Measurements from ENCODE around the gene MT1X.
"Not testable (repeated sequence)": the region's sequence is repeated elsewhere in the genome, so short reads cannot be mapped to it uniquely, and the experiment has no call there.

The MT1X gene

GRCh38 chr16:56673921-56674320 is 8.3 kb upstream of the MT1X start:
- no peak for DNase-seq (ENCODE audit: low spot score)
- Histone ChIP-seq H3K4me3 (no peak overlapping the region), H3K27ac (no peak overlapping the region)
- TF ChIP-seq CTCF (IDR thresholded peaks at IDR 0.05) = peak; percentile 47

- not testable (repeated sequence) for H3K4me3 ChIP-seq; H3K27ac ChIP-seq; DNase-seq (ENCODE audit: low spot score)
Observed at GRCh38 chr16:56674570-56674969, 7.7 kb upstream of the MT1X start.

GRCh38 chr16:56675685-56676210 is 6.5 kb upstream of the MT1X start:
- H3K4me3 ChIP-seq = peak overlapping the region; percentile 47
- no peak for TF ChIP-seq CTCF (IDR thresholded peaks at IDR 0.05)

GRCh38 chr16:56677474-56677873 is 4.8 kb upstream of the MT1X start:
- no peak for DNase-seq (ENCODE audit: low spot score)
- TF ChIP-seq CTCF (IDR thresholded peaks at IDR 0.05) = no peak
- no peak overlapping the region for H3K4me3 ChIP-seq
- H3K27ac ChIP-seq = no peak overlapping the region

More at GRCh38 chr16:56675685-56676210, 6.5 kb upstream of the MT1X start:
- DNase-seq (ENCODE audit: low spot score) = no peak
- H3K27ac ChIP-seq = no peak overlapping the region

GRCh38 chr16:56679078-56679730 is 3.1 kb upstream of the MT1X start:
- no peak for DNase-seq (ENCODE audit: low spot score)
- no peak overlapping the region for H3K4me3 ChIP-seq
- H3K27ac ChIP-seq = no peak overlapping the region
- TF ChIP-seq CTCF (IDR thresholded peaks at IDR 0.05) = no peak

- no peak for TF ChIP-seq CTCF (IDR thresholded peaks at IDR 0.05)
- Histone ChIP-seq H3K27ac (no peak overlapping the region), H3K4me3 (no peak overlapping the region)
- no peak for DNase-seq (ENCODE audit: low spot score)
Observed at GRCh38 chr16:56679818-56680217, 2.5 kb upstream of the MT1X start.

- no peak for TF ChIP-seq CTCF (IDR thresholded peaks at IDR 0.05)
- DNase-seq (ENCODE audit: low spot score) = no peak
- peak overlapping the region; percentile 77 for H3K4me3 ChIP-seq
- H3K27ac ChIP-seq = peak overlapping the region; percentile 71 to 83
Observed at GRCh38 chr16:56682703-56683397, 580 bp downstream of the MT1X start.
